Colonic mucosa (tissue), 4 donors: ENCODE data around the gene NGEF. TPM values are rescaled to one million over a fixed set of nuclear protein-coding genes. Genes with fewer than 3 reads are reported as not detected.

Source experiments
- DNase-seq: peaks from one replicate; pipeline ENCODE4 v3.0.0-alpha.2; 2020
- H3K27ac ChIP-seq: fragments of 200-600 bp; one replicate; pipeline ENCODE4 v1.8.0; 2021
- H3K27me3 ChIP-seq: fragments of 200-600 bp; one replicate; pipeline ENCODE4 v1.8.0; 2021
- H3K36me3 ChIP-seq: fragments of 200-600 bp; one replicate; pipeline ENCODE4 v1.8.0; 2021
- H3K4me1 ChIP-seq: fragments of 200-600 bp; one replicate; pipeline ENCODE4 v1.8.0; 2021; ENCODE audit warnings: mild to moderate bottlenecking
- H3K4me3 ChIP-seq: fragments of 200-600 bp; one replicate; pipeline ENCODE4 v1.8.0; 2021
- H3K9ac ChIP-seq, 2 donors: one replicate each; pipeline ENCODE4 v1.7.0; 2013; ENCODE audit warnings: control low read depth in 2 of 2, low read depth in 2 of 2, low read length in 2 of 2
- H3K9me3 ChIP-seq: fragments of 200-600 bp; one replicate; pipeline ENCODE4 v1.8.0; 2021
- CTCF ChIP-seq: fragments of 200-600 bp; IDR thresholded peaks from one replicate; pipeline ENCODE4 v1.8.0; 2022; ENCODE audit warnings: antibody characterized with exemption, mild to moderate bottlenecking
- intact Hi-C: fragments of 100-400 bp; cut with DNase I; formaldehyde crosslinking; loops from one replicate; pipeline ENCODE4 v1.14.1; 2022
- total RNA-seq, 2 donors: library from RNA; stranded (reverse); fragmentation: NEBNext Ultra II Directional in 1 of 2; extraction: Animal tissue kit (Norgen Biotek cat#: 25700) in 1 of 2; gene quantifications; one replicate each; pipeline ENCODE4 v1.2.1, GENCODE V29; 2021
- donor health status: healthy.
- donor health status: DM: no; HTN: no; CAD: no.
- donor health status: DM: no; HTN: no; CAD: no.

Gene NGEF
- total RNA-seq, 2 donors from 2014 or later = 25.6 to 34.0 TPM

GRCh38 chr2:232980683-232981082 lies 32.4 kb downstream of the NGEF start:
- Histone ChIP-seq H3K4me3 (no peak overlapping the region), H3K9me3 (no peaks in the 10 kb centered on the region), H3K27me3 (no peaks in the 10 kb centered on the region), H3K27ac (peak overlapping the region; percentile 82), H3K36me3 (no peaks in the 10 kb centered on the region), H3K9ac (no peak overlapping the region), H3K4me1 (peaks cover 4% of the 10 kb centered on the region)
- DNase-seq = peak; percentile 26
- no peak for TF ChIP-seq CTCF
- intact Hi-C loops = no loop called here

GRCh38 chr2:232979871-232980461 lies 33.1 kb downstream of the NGEF start:
- intact Hi-C loops = no loop called here

GRCh38 chr2:232977438-232977971 lies 35.6 kb downstream of the NGEF start:
- H3K36me3 ChIP-seq = no peaks in the 10 kb centered on the region
- H3K9ac ChIP-seq = no peak overlapping the region
- no peaks in the 10 kb centered on the region for H3K27me3 ChIP-seq
- no peaks in the 10 kb centered on the region for H3K9me3 ChIP-seq
- no peak overlapping the region for H3K27ac ChIP-seq
- TF ChIP-seq CTCF = no peak
- peak; percentile 16 for DNase-seq
- H3K4me3 ChIP-seq = no peak overlapping the region
- intact Hi-C loops = no loop called here
- H3K4me1 ChIP-seq = peaks cover 4% of the 10 kb centered on the region

More at GRCh38 chr2:232979871-232980461, 33.1 kb downstream of the NGEF start:
- no peaks in the 10 kb centered on the region for H3K9me3 ChIP-seq
- peak overlapping the region in 1 of 2 donors; percentile 73 for H3K9ac ChIP-seq
- H3K4me3 ChIP-seq = no peak overlapping the region
- no peaks in the 10 kb centered on the region for H3K36me3 ChIP-seq
- no peak for TF ChIP-seq CTCF
- H3K4me1 ChIP-seq = peaks cover 4% of the 10 kb centered on the region
- peak overlapping the region; percentile 82 for H3K27ac ChIP-seq
- H3K27me3 ChIP-seq = no peaks in the 10 kb centered on the region
- peak; percentile 76 for DNase-seq

GRCh38 chr2:232976666-232977437 lies 36.2 kb downstream of the NGEF start:
- TF ChIP-seq CTCF = no peak
- H3K27ac ChIP-seq = no peak overlapping the region
- no peak overlapping the region for H3K9ac ChIP-seq
- H3K9me3 ChIP-seq = no peaks in the 10 kb centered on the region
- H3K4me3 ChIP-seq = no peak overlapping the region
- H3K36me3 ChIP-seq = no peaks in the 10 kb centered on the region
- peak; percentile 14 for DNase-seq
- peaks cover 3% of the 10 kb centered on the region for H3K4me1 ChIP-seq
- H3K27me3 ChIP-seq = no peaks in the 10 kb centered on the region
- intact Hi-C loops = no loop called here

GRCh38 chr2:232976176-232976575 lies 36.9 kb downstream of the NGEF start:
- no peak for TF ChIP-seq CTCF
- intact Hi-C loops = no loop called here
- H3K4me3 ChIP-seq = no peak overlapping the region
- no peaks in the 10 kb centered on the region for H3K9me3 ChIP-seq
- no peak overlapping the region for H3K9ac ChIP-seq
- H3K36me3 ChIP-seq = no peaks in the 10 kb centered on the region
- no peak for DNase-seq
- no peak overlapping the region for H3K27ac ChIP-seq
- H3K4me1 ChIP-seq = no peaks in the 10 kb centered on the region
- no peaks in the 10 kb centered on the region for H3K27me3 ChIP-seq
